Parathyroid adenoma (tissue), 2 donors: Measurements from ENCODE around the gene IRAG1.
"Not testable (repeated sequence)": the region's sequence is repeated elsewhere in the genome, so short reads cannot be mapped to it uniquely, and the experiment has no call there.

Experiments
- H2AFZ ChIP-seq: fragments of 300-600 bp; sonication (generic); one replicate; pipeline ENCODE4 v1.7.0; 2017; ENCODE audit warnings: antibody characterized with exemption, mild to moderate bottlenecking
- H3K27ac ChIP-seq: fragments of 300-600 bp; sonication (generic); one replicate; pipeline ENCODE4 v1.7.0; 2017
- H3K27me3 ChIP-seq: fragments of 300-600 bp; sonication (generic); one replicate; pipeline ENCODE4 v1.7.0; 2017; ENCODE audit warnings: low read length; ENCODE audit not compliant: control insufficient read depth, insufficient read depth
- H3K36me3 ChIP-seq: fragments of 300-600 bp; sonication (generic); one replicate; pipeline ENCODE4 v1.7.0; 2017; ENCODE audit warnings: low read length; ENCODE audit not compliant: control insufficient read depth, insufficient read depth
- H3K4me1 ChIP-seq: fragments of 300-600 bp; sonication (generic); one replicate; pipeline ENCODE4 v1.7.0; 2017; ENCODE audit warnings: control low read depth
- H3K4me2 ChIP-seq: fragments of 300-600 bp; sonication (generic); one replicate; pipeline ENCODE4 v1.7.0; 2017; ENCODE audit warnings: low read length
- H3K4me3 ChIP-seq: fragments of 300-600 bp; sonication (generic); one replicate; pipeline ENCODE4 v1.7.0; 2017; ENCODE audit warnings: low read depth, low read length
- H3K79me2 ChIP-seq: fragments of 300-600 bp; sonication (generic); one replicate; pipeline ENCODE4 v1.7.0; 2017; ENCODE audit warnings: control low read depth
- H3K9ac ChIP-seq: fragments of 300-600 bp; sonication (generic); one replicate; pipeline ENCODE4 v1.7.0; 2017; ENCODE audit warnings: mild to moderate bottlenecking
- H3K9me3 ChIP-seq: fragments of 300-600 bp; sonication (generic); one replicate; pipeline ENCODE4 v1.7.0; 2017; ENCODE audit warnings: low read length; ENCODE audit not compliant: control insufficient read depth
- CTCF ChIP-seq: fragments of 300-600 bp; sonication (generic); IDR thresholded peaks from one replicate; pipeline ENCODE4 v1.7.0; 2017; ENCODE audit warnings: antibody characterized with exemption, mild to moderate bottlenecking
- donor health status: primary hyperparathyroidism.

Gene IRAG1

DNA sequence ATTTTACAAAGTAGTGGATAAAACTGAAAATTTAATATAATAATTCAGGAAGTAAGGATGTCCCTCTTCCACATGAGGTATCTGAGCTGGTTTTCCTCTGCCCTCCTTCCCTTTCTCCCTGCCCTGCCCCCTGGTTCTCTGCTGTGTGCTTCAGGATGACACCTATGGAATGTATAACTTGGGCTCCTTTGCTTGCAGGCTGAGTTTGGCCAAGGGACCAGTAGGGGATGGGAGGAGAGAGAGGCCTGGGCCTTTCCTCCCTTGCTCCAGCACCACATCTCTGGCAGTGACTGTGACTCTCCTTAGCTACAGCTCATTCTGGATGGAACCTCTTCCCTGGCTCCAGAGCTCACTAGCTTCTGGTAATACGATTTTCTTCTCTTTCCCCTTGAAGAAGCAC is 10.1 kb downstream of the IRAG1 start:
- Histone ChIP-seq H2AFZ (no peak overlapping the region), H3K4me3 (no peak overlapping the region), H3K4me1 (no peaks in the 10 kb centered on the region), H3K9ac (no peak overlapping the region), H3K79me2 (no peaks in the 10 kb centered on the region), H3K27ac (no peak overlapping the region), H3K4me2 (no peak overlapping the region), H3K9me3 (no peaks in the 10 kb centered on the region), H3K36me3 (no peaks in the 10 kb centered on the region), H3K27me3 (no peaks in the 10 kb centered on the region)
- TF ChIP-seq CTCF = no peak

GRCh38 chr11:10680956-10681487 is 12.5 kb downstream of the IRAG1 start:
- Histone ChIP-seq H3K9me3 (no peaks in the 10 kb centered on the region), H3K4me1 (no peaks in the 10 kb centered on the region), H3K4me2 (no peak overlapping the region), H2AFZ (no peak overlapping the region), H3K79me2 (no peaks in the 10 kb centered on the region), H3K9ac (no peak overlapping the region), H3K4me3 (no peak overlapping the region), H3K27ac (no peak overlapping the region), H3K36me3 (no peaks in the 10 kb centered on the region), H3K27me3 (no peaks in the 10 kb centered on the region)
- TF ChIP-seq CTCF = no peak

- H3K27me3 ChIP-seq, H3K4me2 ChIP-seq, H3K36me3 ChIP-seq, H3K9me3 ChIP-seq, H2AFZ ChIP-seq, H3K4me3 ChIP-seq, H3K9ac ChIP-seq, H3K79me2 ChIP-seq, H3K27ac ChIP-seq, H3K4me1 ChIP-seq: not testable (repeated sequence)
These were observed 13.3 kb downstream of the IRAG1 start for GRCh38 chr11:10680279-10680678.

DNA sequence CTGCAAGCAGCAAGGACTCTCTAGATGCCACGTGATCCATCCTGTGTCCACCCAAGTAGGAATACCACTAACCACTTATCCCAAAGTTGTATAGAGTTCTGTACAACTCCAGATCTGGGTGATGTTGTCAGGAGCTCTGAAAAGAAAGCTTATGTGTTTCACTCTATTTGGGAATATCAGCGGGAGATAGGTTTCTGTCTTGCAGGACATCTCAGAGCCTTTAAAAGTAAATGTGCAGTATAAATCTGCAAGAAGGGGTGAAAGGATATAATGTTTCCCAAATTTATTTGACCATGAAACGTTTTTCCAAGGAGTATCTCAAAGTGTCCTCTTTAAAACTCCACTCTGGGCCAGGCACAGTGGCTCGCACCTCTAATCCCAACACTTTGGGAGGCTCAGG is 13.9 kb downstream of the IRAG1 start:
- Histone ChIP-seq H3K4me1 (no peaks in the 10 kb centered on the region), H3K27me3 (no peaks in the 10 kb centered on the region), H3K9ac (no peak overlapping the region), H3K79me2 (no peaks in the 10 kb centered on the region), H2AFZ (no peak overlapping the region), H3K4me3 (no peak overlapping the region), H3K9me3 (no peaks in the 10 kb centered on the region), H3K36me3 (no peaks in the 10 kb centered on the region), H3K27ac (no peak overlapping the region), H3K4me2 (no peak overlapping the region)
- TF ChIP-seq CTCF = no peak

DNA sequence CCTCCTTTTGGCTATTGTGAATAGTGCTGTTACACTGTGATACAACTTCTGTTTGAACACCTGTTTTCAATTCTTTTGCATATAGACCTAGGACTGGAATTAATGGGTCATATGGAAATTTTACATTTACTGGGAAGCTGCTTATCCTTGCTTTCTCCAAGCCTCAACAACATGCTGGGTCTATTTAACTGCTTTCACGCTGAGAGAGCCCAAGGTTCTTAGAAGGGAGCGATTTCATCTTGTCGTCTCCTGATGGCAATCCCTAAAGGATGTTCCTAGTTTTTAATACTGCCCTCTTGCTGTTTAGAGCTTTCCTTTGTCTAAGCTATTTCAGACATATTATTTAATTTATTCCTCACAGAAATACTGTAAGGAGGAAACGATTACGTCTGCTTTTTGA is 15.5 kb downstream of the IRAG1 start:
- no peak overlapping the region for H3K9ac ChIP-seq
- H3K36me3 ChIP-seq = no peaks in the 10 kb centered on the region
- no peaks in the 10 kb centered on the region for H3K9me3 ChIP-seq
- no peaks in the 10 kb centered on the region for H3K79me2 ChIP-seq
- no peak for TF ChIP-seq CTCF
- no peaks in the 10 kb centered on the region for H3K4me1 ChIP-seq
- H3K4me3 ChIP-seq = no peak overlapping the region
- H3K4me2 ChIP-seq = no peak overlapping the region
- H3K27ac ChIP-seq = no peak overlapping the region
- H3K27me3 ChIP-seq = no peaks in the 10 kb centered on the region
- H2AFZ ChIP-seq = no peak overlapping the region
